Germinal center (tissue), 1 donor: ENCODE measurements around the gene ARNT2.

Experiments
- DNase-seq: peaks from one replicate; pipeline ENCODE4 v3.0.0; 2012; ENCODE audit warnings: mixed read lengths, low spot score

ARNT2 gene

GRCh38 chr15:80466543-80466942 is 62.4 kb downstream of the ARNT2 start:
- DNase-seq = no peak

- no peak for DNase-seq
Observed at GRCh38 chr15:80467311-80467714, 63.1 kb downstream of the ARNT2 start.

- DNase-seq = no peak
Observed at GRCh38 chr15:80468796-80469195, 64.6 kb downstream of the ARNT2 start.

GRCh38 chr15:80471881-80472280 is 67.7 kb downstream of the ARNT2 start:
- no peak for DNase-seq

GRCh38 chr15:80473286-80474223 is 69.4 kb downstream of the ARNT2 start:
- no peak for DNase-seq

GRCh38 chr15:80474224-80475215 is 70.3 kb downstream of the ARNT2 start:
- DNase-seq = no peak

GRCh38 chr15:80475572-80475971 is 71.4 kb downstream of the ARNT2 start:
- no peak for DNase-seq

GRCh38 chr15:80476036-80476435 is 71.9 kb downstream of the ARNT2 start:
- DNase-seq = no peak

- DNase-seq = no peak
Observed at GRCh38 chr15:80478075-80478474, 73.9 kb downstream of the ARNT2 start.

GRCh38 chr15:80479191-80479590 is 75.0 kb downstream of the ARNT2 start:
- DNase-seq = no peak

GRCh38 chr15:80480171-80480811 is 76.1 kb downstream of the ARNT2 start:
- no peak for DNase-seq

GRCh38 chr15:80480909-80481308 is 76.7 kb downstream of the ARNT2 start:
- DNase-seq = no peak

GRCh38 chr15:80482696-80483095 is 78.5 kb downstream of the ARNT2 start:
- no peak for DNase-seq

GRCh38 chr15:80483725-80484161 is 79.6 kb downstream of the ARNT2 start:
- no peak for DNase-seq

GRCh38 chr15:80484333-80484864 is 80.2 kb downstream of the ARNT2 start:
- no peak for DNase-seq

- DNase-seq = no peak
Observed at GRCh38 chr15:80485370-80486164, 81.4 kb downstream of the ARNT2 start.

GRCh38 chr15:80487839-80488390 is 83.7 kb downstream of the ARNT2 start:
- no peak for DNase-seq

- no peak for DNase-seq
Observed at GRCh38 chr15:80489030-80489594, 84.9 kb downstream of the ARNT2 start.

GRCh38 chr15:80490431-80490990 is 86.3 kb downstream of the ARNT2 start:
- no peak for DNase-seq
